ENCODE results near the gene NDEL1.

DNA sequence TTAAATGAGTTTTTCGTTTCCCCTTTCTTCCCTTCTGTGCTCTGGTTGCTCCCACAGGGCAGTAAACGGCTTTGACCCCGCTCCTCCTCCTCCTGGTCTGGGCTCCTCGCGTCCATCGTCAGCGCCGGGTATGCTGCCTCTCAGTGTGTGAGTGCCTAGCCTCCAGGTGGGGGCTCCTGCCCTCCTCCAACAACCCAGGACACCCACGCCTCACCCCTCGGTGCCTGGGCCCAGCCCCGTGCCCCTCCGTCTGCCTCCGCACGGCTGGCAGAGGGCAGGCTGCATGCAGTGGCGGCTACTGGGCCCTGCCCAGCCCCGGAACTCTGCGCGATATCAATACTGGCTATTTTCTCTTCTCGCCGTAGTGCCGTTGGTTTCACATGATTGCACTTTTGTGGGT lies 31.2 kb downstream of the NDEL1 start:
- no peak for TF ChIP-seq POLR2AphosphoS5 (IDR thresholded peaks at IDR 0.05; ENCODE audit: borderline replicate concordance, low read depth, low read length)
- TF ChIP-seq EZH2 (IDR thresholded peaks at IDR 0.05) = no peak

Measured in SK-N-MC (cell line).